ENCODE results near the gene BRK1.

GRCh38 chr3:10162185-10162584, 46.7 kb downstream of the BRK1 start:
- no peak for TF ChIP-seq BHLHE40 (IDR thresholded peaks at IDR 0.05; ENCODE audit: low read length)
- no peak for TF ChIP-seq ARNT (IDR thresholded peaks at IDR 0.05)
- no peak for TF ChIP-seq SETDB1 (IDR thresholded peaks at IDR 0.05; ENCODE audit: low read length)
- no peak for TF ChIP-seq EP300 (IDR thresholded peaks at IDR 0.05; ENCODE audit: low read length)
- TF ChIP-seq ATF7 (IDR thresholded peaks at IDR 0.05), result no peak
- no peak; a peak in 1 of 6 replicates for TF ChIP-seq CTCF (IDR thresholded peaks at IDR 0.05 in 2 of 3, conservative IDR thresholded peaks at IDR 0.05 in 1 of 3; ENCODE audit: insufficient read depth in 2 of 3, low read depth in 1 of 3, low read length in 3 of 3)
- TF ChIP-seq ZBTB7A (IDR thresholded peaks at IDR 0.05; ENCODE audit: borderline replicate concordance, control insufficient read depth, low read depth, low read length), result no peak
- TF ChIP-seq UBTF (IDR thresholded peaks at IDR 0.05; ENCODE audit: borderline replicate concordance in 1 of 2, low read depth in 2 of 2, low read length in 2 of 2), result no peak

Data from K562 (cell line).